ENCODE results near the gene HDAC1. TPM values are rescaled to one million over a fixed set of nuclear protein-coding genes. Genes with fewer than 3 reads are reported as not detected.

The HDAC1 gene
- total RNA-seq = 37.6 TPM

DNA sequence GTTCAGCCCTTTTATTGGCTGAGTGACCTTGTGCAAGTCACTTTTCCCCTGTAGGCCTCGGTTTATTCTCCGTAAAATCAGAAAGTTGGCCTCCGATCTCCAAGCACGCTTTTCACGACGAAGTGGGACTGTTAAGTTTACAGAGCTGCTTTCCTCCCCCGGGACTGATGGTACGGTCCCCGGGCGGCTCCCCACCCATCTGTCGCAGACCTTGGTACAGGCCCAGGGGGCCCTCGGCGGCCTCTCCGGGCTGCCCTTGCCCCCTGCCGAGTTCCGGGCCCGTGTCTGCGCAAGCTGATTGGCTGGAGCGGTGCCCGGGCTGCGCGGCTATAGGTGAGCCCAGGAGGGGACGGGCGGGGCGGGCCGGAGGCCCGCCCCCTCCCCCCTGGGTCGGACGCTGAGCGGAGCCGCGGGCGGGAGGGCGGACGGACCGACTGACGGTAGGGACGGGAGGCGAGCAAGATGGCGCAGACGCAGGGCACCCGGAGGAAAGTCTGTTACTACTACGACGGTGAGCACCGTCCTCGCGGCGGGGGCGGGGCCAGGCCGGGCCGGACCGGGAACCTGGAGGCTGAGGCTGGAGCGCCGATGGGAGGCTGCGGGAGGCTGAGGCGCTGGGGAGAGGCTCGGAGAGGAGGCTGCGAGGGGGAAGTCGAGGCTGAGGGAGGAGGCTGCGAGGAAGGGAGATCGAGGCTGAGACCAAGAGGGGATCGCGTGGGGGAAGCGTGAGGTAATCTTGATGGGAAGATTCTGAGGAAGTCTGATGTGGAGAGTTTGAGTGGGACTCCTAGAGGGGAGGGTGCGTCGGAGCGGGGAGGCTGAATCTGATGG, at the start of gene HDAC1:
HDAC1 (plus strand) TSS at position 376 of the 831 bp plus-strand sequence; CDS start at position 463, 87 bp downstream.
- Histone ChIP-seq H3K36me3 (ENCODE audit: control insufficient read depth in 3 of 3, insufficient read depth in 3 of 3, low read length in 3 of 3) (no peaks in the 10 kb centered on the region), H3K4me3 (ENCODE audit: low read length in 3 of 3) (peak within 1 kb of the TSS; percentile 73 to 91 (median 80)), H3K27me3 (ENCODE audit: control insufficient read depth in 3 of 3, insufficient read depth in 3 of 3, low read length in 3 of 3) (no peaks in the 10 kb centered on the region), H3K4me1 (ENCODE audit: control insufficient read depth in 3 of 3, insufficient read depth in 3 of 3, low read length in 3 of 3) (peaks cover 3 to 12% (median 7%) of the 10 kb centered on the region in 3 donors), H3K9me3 (ENCODE audit: control insufficient read depth in 3 of 3, low read length in 3 of 3) (no peaks in the 10 kb centered on the region), H3K27ac (ENCODE audit: low read depth, low read length) (peak within 1 kb of the TSS; percentile 69), H3K9ac (ENCODE audit: low read depth in 1 of 3, low read length in 3 of 3) (peak within 1 kb of the TSS; percentile 73 to 87 (median 82))

DNA sequence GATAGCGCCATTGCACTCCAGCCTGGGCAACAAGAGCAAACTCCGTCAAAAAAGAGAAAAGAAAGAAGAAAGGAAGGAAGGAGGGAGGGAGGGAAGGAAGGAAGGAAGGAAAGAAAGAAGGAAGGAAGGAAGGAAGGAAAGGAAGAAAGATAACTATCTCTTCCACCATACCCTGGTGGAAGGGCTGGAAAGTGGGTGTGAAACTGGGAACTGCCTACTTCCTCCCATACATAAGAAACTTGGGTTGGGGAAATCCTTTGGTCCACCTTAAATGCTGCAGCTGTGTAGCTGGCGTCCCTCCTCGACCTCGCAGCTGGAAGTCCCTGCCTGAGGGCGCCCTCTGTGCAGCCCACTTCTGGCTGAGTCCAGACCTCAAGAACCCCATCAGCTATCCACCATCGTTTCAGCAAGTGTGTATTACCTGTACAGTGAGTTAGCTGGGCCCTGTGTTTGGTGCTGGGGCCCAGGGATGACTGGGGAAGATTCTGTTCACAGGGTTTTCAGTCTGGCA, 49.5 kb upstream of the HDAC1 start:
- no peaks in the 10 kb centered on the region for H3K36me3 ChIP-seq (ENCODE audit: control insufficient read depth in 3 of 3, insufficient read depth in 3 of 3, low read length in 3 of 3)
- no peaks in the 10 kb centered on the region for H3K9me3 ChIP-seq (ENCODE audit: control insufficient read depth in 3 of 3, low read length in 3 of 3)
- H3K27me3 ChIP-seq (ENCODE audit: control insufficient read depth in 3 of 3, insufficient read depth in 3 of 3, low read length in 3 of 3) = no peaks in the 10 kb centered on the region
- H3K27ac ChIP-seq (ENCODE audit: low read depth, low read length) = no peak overlapping the region
- H3K9ac ChIP-seq (ENCODE audit: low read depth in 1 of 3, low read length in 3 of 3) = peak overlapping the region in 1 of 3 donors; percentile 25
- peaks cover 17 to 40% (median 34%) of the 10 kb centered on the region in 3 donors for H3K4me1 ChIP-seq (ENCODE audit: control insufficient read depth in 3 of 3, insufficient read depth in 3 of 3, low read length in 3 of 3)
- H3K4me3 ChIP-seq (ENCODE audit: low read length in 3 of 3) = peak overlapping the region in 1 of 3 donors; percentile 49

DNA sequence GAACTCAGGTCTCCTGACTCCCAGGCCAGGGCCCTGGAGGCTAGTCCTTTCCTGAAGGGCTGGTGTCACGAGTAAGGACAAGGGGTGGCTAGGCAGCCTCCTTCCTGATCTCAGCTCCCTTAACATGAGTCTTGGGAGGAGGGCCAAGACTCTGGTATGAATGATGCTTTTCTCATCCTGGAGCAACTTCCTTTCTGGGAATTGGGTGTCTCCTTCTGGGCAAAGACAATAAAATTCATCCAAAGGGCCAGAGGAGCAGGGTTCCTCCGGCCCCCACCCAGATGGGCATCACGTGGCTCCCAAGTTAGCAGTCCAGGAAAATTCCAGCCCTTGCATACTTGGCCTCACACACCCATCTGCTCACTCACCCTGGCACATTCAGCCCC, 45.0 kb upstream of the HDAC1 start, which contains the start of gene FAM167B:
FAM167B (plus strand) TSS at position 335 of the 386 bp plus-strand sequence. CDS start 200 bp downstream, outside the sequence.
- peaks cover 22 to 50% (median 27%) of the 10 kb centered on the region in 3 donors for H3K4me1 ChIP-seq (ENCODE audit: control insufficient read depth in 3 of 3, insufficient read depth in 3 of 3, low read length in 3 of 3)
- peak within 1 kb of the TSS in 2 of 3 donors; percentile 29 to 38 for H3K4me3 ChIP-seq (ENCODE audit: low read length in 3 of 3)
- H3K27ac ChIP-seq (ENCODE audit: low read depth, low read length) = peak within 1 kb of the TSS; percentile 54
- H3K9me3 ChIP-seq (ENCODE audit: control insufficient read depth in 3 of 3, low read length in 3 of 3) = no peaks in the 10 kb centered on the region
- peak within 1 kb of the TSS in 2 of 3 donors; percentile 33 to 40 for H3K9ac ChIP-seq (ENCODE audit: low read depth in 1 of 3, low read length in 3 of 3)
- no peaks in the 10 kb centered on the region for H3K27me3 ChIP-seq (ENCODE audit: control insufficient read depth in 3 of 3, insufficient read depth in 3 of 3, low read length in 3 of 3)
- H3K36me3 ChIP-seq (ENCODE audit: control insufficient read depth in 3 of 3, insufficient read depth in 3 of 3, low read length in 3 of 3) = no peaks in the 10 kb centered on the region

DNA sequence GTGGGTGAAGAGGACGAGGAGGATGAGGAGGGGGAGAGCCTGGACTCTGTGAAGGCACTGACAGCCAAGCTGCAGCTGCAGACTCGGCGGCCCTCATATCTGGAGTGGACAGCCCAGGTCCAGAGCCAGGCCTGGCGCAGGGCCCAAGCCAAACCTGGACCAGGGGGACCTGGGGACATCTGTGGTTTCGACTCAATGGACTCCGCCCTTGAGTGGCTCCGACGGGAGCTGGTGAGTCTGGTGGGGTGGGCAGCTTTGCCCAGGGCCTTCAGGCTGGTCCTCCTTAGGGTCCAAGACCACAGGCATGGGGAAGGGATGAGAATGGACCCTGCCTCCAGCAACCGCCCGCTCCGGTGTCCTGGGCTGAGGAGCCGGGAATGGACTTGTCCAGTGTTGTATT, 44.4 kb upstream of the HDAC1 start:
- Histone ChIP-seq H3K27me3 (ENCODE audit: control insufficient read depth in 3 of 3, insufficient read depth in 3 of 3, low read length in 3 of 3) (no peaks in the 10 kb centered on the region), H3K4me3 (ENCODE audit: low read length in 3 of 3) (peak overlapping the region in 2 of 3 donors; percentile 29 to 38), H3K36me3 (ENCODE audit: control insufficient read depth in 3 of 3, insufficient read depth in 3 of 3, low read length in 3 of 3) (no peaks in the 10 kb centered on the region), H3K9ac (ENCODE audit: low read depth in 1 of 3, low read length in 3 of 3) (peak overlapping the region in 1 of 3 donors; percentile 40), H3K27ac (ENCODE audit: low read depth, low read length) (peak overlapping the region; percentile 46), H3K4me1 (ENCODE audit: control insufficient read depth in 3 of 3, insufficient read depth in 3 of 3, low read length in 3 of 3) (peaks cover 23 to 49% (median 32%) of the 10 kb centered on the region in 3 donors), H3K9me3 (ENCODE audit: control insufficient read depth in 3 of 3, low read length in 3 of 3) (no peaks in the 10 kb centered on the region)

DNA sequence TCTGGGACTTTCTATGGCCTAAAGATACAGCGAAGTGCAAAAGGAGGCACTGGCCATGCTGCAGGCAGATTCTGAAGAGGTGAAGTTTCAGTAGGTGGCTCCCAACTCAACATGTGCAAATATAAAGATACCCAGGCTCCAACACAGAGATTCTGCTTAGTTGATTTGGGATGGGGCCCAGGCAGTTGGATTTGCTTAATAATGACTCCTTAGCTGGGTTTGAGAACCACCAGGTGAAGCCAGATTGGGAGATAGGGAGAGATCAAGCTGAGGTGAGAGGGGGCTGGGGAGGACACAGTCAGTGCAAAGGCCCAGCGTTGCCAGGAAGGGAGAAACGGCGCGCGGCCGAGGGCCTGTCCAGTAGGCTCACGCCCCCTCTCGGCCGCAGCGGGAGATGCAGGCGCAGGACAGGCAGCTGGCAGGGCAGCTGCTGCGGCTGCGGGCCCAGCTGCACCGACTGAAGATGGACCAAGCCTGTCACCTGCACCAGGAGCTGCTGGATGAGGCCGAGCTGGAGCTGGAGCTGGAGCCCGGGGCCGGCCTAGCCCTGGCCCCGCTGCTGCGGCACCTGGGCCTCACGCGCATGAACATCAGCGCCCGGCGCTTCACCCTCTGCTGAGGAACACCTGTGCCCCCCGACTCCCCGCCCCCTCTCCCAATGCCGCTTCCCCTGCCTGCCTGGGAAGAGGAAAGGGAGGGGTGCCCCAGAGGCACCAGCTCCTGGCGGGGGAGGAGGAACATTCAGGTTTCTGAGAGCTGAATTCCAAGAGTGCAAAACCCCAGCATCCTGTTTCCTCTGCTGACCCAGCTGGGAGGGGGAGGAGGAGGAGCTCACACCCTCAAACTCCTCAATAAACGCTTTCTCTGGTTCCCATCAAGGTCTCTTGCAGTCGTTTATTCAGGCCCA, 43.6 kb upstream of the HDAC1 start:
- H3K4me3 ChIP-seq (ENCODE audit: low read length in 3 of 3) = no peak overlapping the region
- H3K27ac ChIP-seq (ENCODE audit: low read depth, low read length) = peak overlapping the region; percentile 46
- H3K27me3 ChIP-seq (ENCODE audit: control insufficient read depth in 3 of 3, insufficient read depth in 3 of 3, low read length in 3 of 3) = no peaks in the 10 kb centered on the region
- no peaks in the 10 kb centered on the region for H3K36me3 ChIP-seq (ENCODE audit: control insufficient read depth in 3 of 3, insufficient read depth in 3 of 3, low read length in 3 of 3)
- H3K9ac ChIP-seq (ENCODE audit: low read depth in 1 of 3, low read length in 3 of 3) = peak overlapping the region in 2 of 3 donors; percentile 32 to 33
- H3K4me1 ChIP-seq (ENCODE audit: control insufficient read depth in 3 of 3, insufficient read depth in 3 of 3, low read length in 3 of 3) = peaks cover 28 to 52% (median 32%) of the 10 kb centered on the region in 3 donors
- no peaks in the 10 kb centered on the region for H3K9me3 ChIP-seq (ENCODE audit: control insufficient read depth in 3 of 3, low read length in 3 of 3)

DNA sequence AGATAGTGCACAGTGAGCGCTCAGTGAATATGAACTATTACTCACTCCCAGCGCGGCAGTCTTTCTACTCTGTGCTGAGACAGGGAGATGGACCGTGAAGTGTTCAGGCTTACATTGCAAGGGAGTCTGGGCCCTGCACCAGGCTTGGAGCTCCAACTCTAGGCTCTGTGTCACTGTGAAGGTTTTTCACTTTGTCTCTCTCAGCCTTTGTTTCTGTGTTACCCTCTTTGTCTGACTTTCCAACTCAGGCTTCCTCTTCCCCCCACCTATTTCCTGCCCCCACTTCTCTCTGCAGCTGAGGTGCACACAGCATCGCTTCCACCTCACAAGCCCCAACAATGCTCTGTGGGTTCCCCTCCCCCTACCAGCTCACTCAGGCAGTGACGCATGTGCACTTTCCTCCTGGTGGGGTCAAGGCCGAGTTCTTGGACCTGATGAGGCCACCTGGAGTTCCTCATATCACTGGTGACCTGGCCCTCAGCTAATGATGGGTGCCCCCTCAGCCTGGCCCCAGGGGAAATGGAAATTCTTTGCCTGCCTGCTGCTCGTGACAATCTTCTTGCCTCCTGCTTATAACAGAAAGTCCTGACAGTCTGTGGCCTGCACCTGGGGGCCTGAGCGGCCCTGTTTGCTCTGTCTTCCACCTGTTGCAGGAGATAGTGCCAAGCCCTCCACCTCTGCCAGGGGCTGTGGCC, 41.9 kb upstream of the HDAC1 start:
- Histone ChIP-seq H3K36me3 (ENCODE audit: control insufficient read depth in 3 of 3, insufficient read depth in 3 of 3, low read length in 3 of 3) (no peaks in the 10 kb centered on the region), H3K27ac (ENCODE audit: low read depth, low read length) (peak overlapping the region; percentile 61), H3K4me3 (ENCODE audit: low read length in 3 of 3) (no peak overlapping the region), H3K4me1 (ENCODE audit: control insufficient read depth in 3 of 3, insufficient read depth in 3 of 3, low read length in 3 of 3) (peaks cover 28 to 52% (median 32%) of the 10 kb centered on the region in 3 donors), H3K9ac (ENCODE audit: low read depth in 1 of 3, low read length in 3 of 3) (peak overlapping the region in 2 of 3 donors; percentile 40 to 60), H3K27me3 (ENCODE audit: control insufficient read depth in 3 of 3, insufficient read depth in 3 of 3, low read length in 3 of 3) (no peaks in the 10 kb centered on the region), H3K9me3 (ENCODE audit: control insufficient read depth in 3 of 3, low read length in 3 of 3) (no peaks in the 10 kb centered on the region)

DNA sequence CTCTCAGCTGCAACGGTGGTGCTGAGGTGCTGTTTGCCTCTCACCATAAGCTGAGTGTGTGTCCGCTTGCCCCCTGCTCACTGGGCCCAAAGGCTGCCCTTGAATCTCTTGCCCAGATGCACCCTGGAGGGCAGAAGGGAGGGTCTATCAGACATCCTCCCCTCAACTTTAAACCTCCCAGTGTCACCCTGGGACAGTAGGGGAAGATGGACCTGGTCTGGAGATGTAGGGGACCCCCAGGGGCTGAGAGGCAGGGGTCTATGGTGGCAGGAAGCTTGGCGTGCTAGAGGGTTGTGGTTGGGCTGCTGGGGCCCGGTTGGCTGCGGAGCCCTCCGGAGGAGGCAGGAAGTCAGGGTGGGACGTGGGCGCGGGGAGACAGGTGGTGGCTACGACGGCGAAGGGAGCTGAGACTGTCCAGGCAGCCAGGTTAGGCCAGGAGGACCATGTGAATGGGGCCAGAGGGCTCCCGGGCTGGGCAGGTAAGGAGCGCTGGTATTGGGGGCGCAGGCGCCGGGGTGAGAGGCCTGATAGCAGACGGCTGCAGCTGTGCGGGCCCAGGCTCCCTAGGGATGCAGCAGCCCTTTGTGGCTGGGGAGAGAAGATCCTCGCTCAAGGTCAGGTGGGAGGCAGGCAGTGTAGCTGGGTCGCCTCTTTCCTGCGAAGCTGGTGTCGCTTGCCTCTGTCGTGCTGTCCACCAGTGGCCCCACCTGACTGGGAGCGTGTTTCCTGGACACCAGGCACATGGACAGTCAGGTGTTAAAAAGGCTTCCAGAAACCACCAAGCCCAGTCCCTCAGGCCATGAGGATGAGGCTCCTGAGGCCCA, 40.8 kb upstream of the HDAC1 start, which contains the start of gene LCK:
LCK (plus strand) TSS at position 373 of the 824 bp plus-strand sequence. CDS start 23,065 bp downstream, outside the sequence.
- Histone ChIP-seq H3K27ac (ENCODE audit: low read depth, low read length) (peak within 1 kb of the TSS; percentile 61), H3K9ac (ENCODE audit: low read depth in 1 of 3, low read length in 3 of 3) (peak within 1 kb of the TSS in 1 of 3 donors; percentile 40), H3K4me1 (ENCODE audit: control insufficient read depth in 3 of 3, insufficient read depth in 3 of 3, low read length in 3 of 3) (peaks cover 24 to 47% (median 27%) of the 10 kb centered on the region in 3 donors), H3K4me3 (ENCODE audit: low read length in 3 of 3) (no peak within 1 kb of the TSS), H3K27me3 (ENCODE audit: control insufficient read depth in 3 of 3, insufficient read depth in 3 of 3, low read length in 3 of 3) (no peaks in the 10 kb centered on the region), H3K9me3 (ENCODE audit: control insufficient read depth in 3 of 3, low read length in 3 of 3) (no peaks in the 10 kb centered on the region), H3K36me3 (ENCODE audit: control insufficient read depth in 3 of 3, insufficient read depth in 3 of 3, low read length in 3 of 3) (no peaks in the 10 kb centered on the region)

DNA sequence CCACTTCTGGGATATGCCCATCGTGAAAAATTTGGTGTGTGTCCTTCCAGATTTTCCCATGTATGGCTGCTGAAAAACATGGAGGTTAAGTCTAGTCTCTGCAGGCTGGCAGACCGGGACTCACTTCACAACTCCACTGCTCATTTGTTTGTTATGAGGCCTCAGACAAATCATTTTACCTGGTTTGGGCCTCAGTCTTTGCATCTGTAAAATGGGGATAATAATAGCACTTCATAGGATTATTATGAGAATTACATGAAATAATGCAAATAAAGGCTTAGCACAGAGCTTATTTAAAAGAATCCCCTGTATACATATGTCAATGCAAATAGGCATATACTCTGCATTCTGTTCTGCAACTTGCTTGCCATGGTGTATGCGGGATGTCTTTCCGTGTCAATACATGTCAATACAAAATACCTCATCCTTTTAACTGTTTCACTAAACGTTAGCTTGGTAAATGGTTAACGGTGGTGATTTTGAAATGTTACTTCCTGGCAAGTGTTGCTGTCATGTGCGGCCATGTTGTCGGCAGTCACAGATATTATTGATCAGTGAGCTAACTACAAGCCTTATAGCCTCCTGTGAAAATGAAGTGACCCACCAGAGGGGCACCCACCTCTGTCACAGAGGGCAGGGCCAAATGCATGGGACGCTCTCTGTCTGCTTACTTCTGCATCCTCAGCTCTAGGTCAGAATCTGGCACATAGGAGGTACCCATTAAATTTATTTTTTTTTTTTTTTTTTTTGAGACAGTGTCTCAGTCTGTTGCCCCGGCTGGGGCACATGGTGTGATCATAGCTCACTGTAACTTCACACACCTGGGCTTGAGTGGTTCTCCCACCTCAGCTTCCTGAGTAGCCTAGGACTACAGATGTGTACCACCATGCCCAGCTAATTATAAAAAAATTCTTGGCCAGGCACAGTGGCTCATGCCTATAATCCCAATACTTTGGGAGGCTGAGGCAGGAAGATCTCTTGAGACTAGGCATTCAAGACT, 36.5 kb upstream of the HDAC1 start:
- H3K27ac ChIP-seq (ENCODE audit: low read depth, low read length) = no peak overlapping the region
- H3K4me3 ChIP-seq (ENCODE audit: low read length in 3 of 3) = no peak overlapping the region
- peaks cover 12 to 21% (median 12%) of the 10 kb centered on the region in 3 donors for H3K4me1 ChIP-seq (ENCODE audit: control insufficient read depth in 3 of 3, insufficient read depth in 3 of 3, low read length in 3 of 3)
- H3K27me3 ChIP-seq (ENCODE audit: control insufficient read depth in 3 of 3, insufficient read depth in 3 of 3, low read length in 3 of 3) = no peaks in the 10 kb centered on the region
- no peaks in the 10 kb centered on the region for H3K9me3 ChIP-seq (ENCODE audit: control insufficient read depth in 3 of 3, low read length in 3 of 3)
- H3K36me3 ChIP-seq (ENCODE audit: control insufficient read depth in 3 of 3, insufficient read depth in 3 of 3, low read length in 3 of 3) = no peaks in the 10 kb centered on the region
- H3K9ac ChIP-seq (ENCODE audit: low read depth in 1 of 3, low read length in 3 of 3) = no peak overlapping the region
